ENCODE data around the gene SLC13A3. TPM values are rescaled to one million over a fixed set of nuclear protein-coding genes. Genes with fewer than 3 reads are reported as not detected.

The SLC13A3 gene
- total and polyA plus RNA-seq, 2 donors (not counting 3 experiments of a cell fraction or from before 2014, with no cell fraction given) = 0.11 to 0.40 TPM

GRCh38 chr20:46678516-46678915, 27.3 kb upstream of the SLC13A3 start:
- Histone ChIP-seq H3K9ac (replicated peaks; ENCODE audit: extremely low read depth, insufficient read depth, low read length) (no peak overlapping the region), H3K27ac (ENCODE audit: insufficient read depth, low read depth, low read length) (no peak overlapping the region), H3K79me2 (ENCODE audit: control insufficient read depth, insufficient read depth, low read length) (no peaks in the 10 kb centered on the region), H3K9me3 (replicated peaks; ENCODE audit: control insufficient read depth, insufficient read depth, low read length) (no peaks in the 10 kb centered on the region), H2AFZ (ENCODE audit: low read depth, low read length) (no peak overlapping the region), H3K36me3 (ENCODE audit: control insufficient read depth in 2 of 2, extremely low read depth in 1 of 2, insufficient read depth in 2 of 2, low read length in 2 of 2) (no peaks in the 10 kb centered on the region), H3K9me1 (replicated peaks; ENCODE audit: control insufficient read depth, extremely low read depth, insufficient read depth, low read length) (no peaks in the 10 kb centered on the region), H4K20me1 (replicated peaks; ENCODE audit: control insufficient read depth, extremely low read depth, insufficient read depth, low read length) (no peaks in the 10 kb centered on the region), H3K4me2 (ENCODE audit: insufficient read depth, low read length) (no peak overlapping the region), H3K27me3 (ENCODE audit: control insufficient read depth in 2 of 2, insufficient read depth in 2 of 2, low read length in 2 of 2) (no peaks in the 10 kb centered on the region), H3K4me3 (replicated peaks in 1 of 3; ENCODE audit: insufficient read depth in 1 of 3, low read depth in 1 of 3, low read length in 3 of 3) (no peak overlapping the region), H3K4me1 (ENCODE audit: control insufficient read depth, extremely low read depth, insufficient read depth, low read length) (peaks cover under 1% of the 10 kb centered on the region)
- BruUV-seq (replicated peaks) = no TSS peak
- dilution Hi-C loops (cut with MboI; ENCODE audit: extremely low pct_ligation_motif_present, low sequenced_read_pairs) (no loop called here), intact Hi-C loops (cut with micrococcal nuclease) (no loop called here)
- DNase-seq (ENCODE audit: low read depth, low spot score) = no peak
- POLR2A ChIA-PET = no interaction called here
- TF ChIP-seq MYC (IDR thresholded peaks at IDR 0.05; ENCODE audit: low read depth, low read length) = no peak
- no peak for TF ChIP-seq MAX (IDR thresholded peaks at IDR 0.05; ENCODE audit: insufficient read depth, insufficient read length)
- TF ChIP-seq EZH2 (IDR thresholded peaks at IDR 0.05; ENCODE audit: borderline replicate concordance, low read depth, low read length, severe bottlenecking) = no peak
- no peak for TF ChIP-seq GATA2 (IDR thresholded peaks at IDR 0.05; ENCODE audit: insufficient read depth, insufficient read length, low read depth, low read length)
- no peak for TF ChIP-seq POLR2AphosphoS5 (IDR thresholded peaks at IDR 0.05; ENCODE audit: insufficient read depth, low read depth, low read length)
- no peak for FAIRE-seq
- CTCF ChIA-PET = interaction anchor here (6.0 kb wide), 1 partner anchor 157 kb away, joined by 49 read pairs; no protein-coding TSS in a partner anchor

- no peak overlapping the region for H3K9ac ChIP-seq (replicated peaks; ENCODE audit: extremely low read depth, insufficient read depth, low read length)
- H3K4me2 ChIP-seq (ENCODE audit: insufficient read depth, low read length) = no peak overlapping the region
- dilution Hi-C loops (cut with MboI; ENCODE audit: extremely low pct_ligation_motif_present, low sequenced_read_pairs) = no loop called here
- no peaks in the 10 kb centered on the region for H3K36me3 ChIP-seq (ENCODE audit: control insufficient read depth in 2 of 2, extremely low read depth in 1 of 2, insufficient read depth in 2 of 2, low read length in 2 of 2)
- ChIA-PET POLR2A (no interaction called here), CTCF (no interaction called here)
- H3K4me3 ChIP-seq (replicated peaks in 1 of 3; ENCODE audit: insufficient read depth in 1 of 3, low read depth in 1 of 3, low read length in 3 of 3) = no peak overlapping the region
- intact Hi-C loops (cut with micrococcal nuclease) = no loop called here
- H3K4me1 ChIP-seq (ENCODE audit: control insufficient read depth, extremely low read depth, insufficient read depth, low read length) = no peaks in the 10 kb centered on the region
- FAIRE-seq (no peak), DNase-seq (ENCODE audit: low read depth, low spot score) (no peak)
- no peaks in the 10 kb centered on the region for H3K9me1 ChIP-seq (replicated peaks; ENCODE audit: control insufficient read depth, extremely low read depth, insufficient read depth, low read length)
- TF ChIP-seq FOS (IDR thresholded peaks at IDR 0.05; ENCODE audit: borderline replicate concordance, insufficient read depth, low read length) (no peak), EZH2 (IDR thresholded peaks at IDR 0.05; ENCODE audit: borderline replicate concordance, low read depth, low read length, severe bottlenecking) (no peak), MYC (IDR thresholded peaks at IDR 0.05; ENCODE audit: low read depth, low read length) (no peak), POLR2A (IDR thresholded peaks at IDR 0.05; ENCODE audit: low read depth, low read length) (no peak), GATA2 (IDR thresholded peaks at IDR 0.05; ENCODE audit: insufficient read depth, insufficient read length, low read depth, low read length) (no peak), CTCF (IDR thresholded peaks at IDR 0.05; ENCODE audit: extremely low read depth in 1 of 2, insufficient read depth in 1 of 2, low read depth in 1 of 2, low read length in 2 of 2) (no peak), POLR2AphosphoS5 (IDR thresholded peaks at IDR 0.05; ENCODE audit: insufficient read depth, low read depth, low read length) (no peak), MAX (IDR thresholded peaks at IDR 0.05; ENCODE audit: insufficient read depth, insufficient read length) (no peak), JUN (IDR thresholded peaks at IDR 0.05; ENCODE audit: borderline replicate concordance, insufficient read depth, insufficient read length, low read depth) (no peak)
- H4K20me1 ChIP-seq (replicated peaks; ENCODE audit: control insufficient read depth, extremely low read depth, insufficient read depth, low read length) = no peaks in the 10 kb centered on the region
- no TSS peak for BruUV-seq (replicated peaks)
- H3K79me2 ChIP-seq (ENCODE audit: control insufficient read depth, insufficient read depth, low read length) = no peaks in the 10 kb centered on the region
- H3K9me3 ChIP-seq (replicated peaks; ENCODE audit: control insufficient read depth, insufficient read depth, low read length) = no peaks in the 10 kb centered on the region
- no peak overlapping the region for H3K27ac ChIP-seq (ENCODE audit: insufficient read depth, low read depth, low read length)
- no peak overlapping the region for H2AFZ ChIP-seq (ENCODE audit: low read depth, low read length)
- H3K27me3 ChIP-seq (ENCODE audit: control insufficient read depth in 2 of 2, insufficient read depth in 2 of 2, low read length in 2 of 2) = no peaks in the 10 kb centered on the region
Measured at GRCh38 chr20:46677608-46678007, 26.3 kb upstream of the SLC13A3 start.
